ENCODE data around the gene XPNPEP3.
"Not testable (repeated sequence)": the region's sequence is repeated elsewhere in the genome, so short reads cannot be mapped to it uniquely, and the experiment has no call there.

The XPNPEP3 gene

DNA sequence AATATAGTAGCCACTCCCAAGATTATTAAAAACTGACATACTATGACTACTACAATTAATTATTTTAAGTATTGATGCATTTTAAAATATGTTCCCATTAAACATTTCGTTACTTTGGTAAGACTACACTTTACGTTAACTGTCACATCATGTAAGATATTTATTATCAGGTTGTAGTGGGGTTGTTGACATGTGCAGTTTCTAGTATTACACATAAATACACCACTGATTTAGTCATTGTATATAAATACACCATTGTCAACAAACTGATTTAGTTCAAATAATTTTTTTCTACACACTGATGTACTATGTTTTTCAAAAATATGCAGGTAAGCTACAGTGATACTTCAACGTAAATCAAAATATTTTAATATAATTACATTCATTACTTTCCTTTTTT, 12.0 kb upstream of the XPNPEP3 start:
- TF ChIP-seq, protein P1, sequence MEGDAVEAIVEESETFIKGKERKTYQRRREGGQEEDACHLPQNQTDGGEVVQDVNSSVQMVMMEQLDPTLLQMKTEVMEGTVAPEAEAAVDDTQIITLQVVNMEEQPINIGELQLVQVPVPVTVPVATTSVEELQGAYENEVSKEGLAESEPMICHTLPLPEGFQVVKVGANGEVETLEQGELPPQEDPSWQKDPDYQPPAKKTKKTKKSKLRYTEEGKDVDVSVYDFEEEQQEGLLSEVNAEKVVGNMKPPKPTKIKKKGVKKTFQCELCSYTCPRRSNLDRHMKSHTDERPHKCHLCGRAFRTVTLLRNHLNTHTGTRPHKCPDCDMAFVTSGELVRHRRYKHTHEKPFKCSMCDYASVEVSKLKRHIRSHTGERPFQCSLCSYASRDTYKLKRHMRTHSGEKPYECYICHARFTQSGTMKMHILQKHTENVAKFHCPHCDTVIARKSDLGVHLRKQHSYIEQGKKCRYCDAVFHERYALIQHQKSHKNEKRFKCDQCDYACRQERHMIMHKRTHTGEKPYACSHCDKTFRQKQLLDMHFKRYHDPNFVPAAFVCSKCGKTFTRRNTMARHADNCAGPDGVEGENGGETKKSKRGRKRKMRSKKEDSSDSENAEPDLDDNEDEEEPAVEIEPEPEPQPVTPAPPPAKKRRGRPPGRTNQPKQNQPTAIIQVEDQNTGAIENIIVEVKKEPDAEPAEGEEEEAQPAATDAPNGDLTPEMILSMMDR (conservative IDR thresholded peaks at IDR 0.05; ENCODE audit: low read depth, low read length), result no peak
- no peak overlapping the region for H3K4me3 ChIP-seq (ENCODE audit: low read depth, low read length)
- no peak for DNase-seq (ENCODE audit: low read depth)

DNA sequence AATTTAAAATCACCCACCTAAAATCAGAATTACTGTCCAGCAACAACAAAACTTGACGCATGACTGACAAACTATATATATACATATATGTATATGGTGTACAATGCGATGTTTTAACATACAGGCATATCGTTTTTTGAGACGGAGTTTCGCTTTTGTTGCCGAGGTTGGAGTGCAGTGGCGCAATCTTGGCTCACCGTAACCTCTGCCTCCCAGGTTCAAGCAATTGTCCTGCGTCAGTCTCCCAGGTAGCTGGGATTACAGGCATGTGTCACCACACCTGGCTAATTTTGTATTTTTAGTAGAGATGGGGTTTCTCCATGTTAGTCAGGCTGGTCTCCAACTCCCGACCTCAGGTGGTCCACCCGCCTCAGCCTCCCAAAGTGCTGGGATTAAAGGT, 11.1 kb upstream of the XPNPEP3 start:
- H3K4me3 ChIP-seq (ENCODE audit: low read depth, low read length); DNase-seq (ENCODE audit: low read depth): not testable (repeated sequence)

DNA sequence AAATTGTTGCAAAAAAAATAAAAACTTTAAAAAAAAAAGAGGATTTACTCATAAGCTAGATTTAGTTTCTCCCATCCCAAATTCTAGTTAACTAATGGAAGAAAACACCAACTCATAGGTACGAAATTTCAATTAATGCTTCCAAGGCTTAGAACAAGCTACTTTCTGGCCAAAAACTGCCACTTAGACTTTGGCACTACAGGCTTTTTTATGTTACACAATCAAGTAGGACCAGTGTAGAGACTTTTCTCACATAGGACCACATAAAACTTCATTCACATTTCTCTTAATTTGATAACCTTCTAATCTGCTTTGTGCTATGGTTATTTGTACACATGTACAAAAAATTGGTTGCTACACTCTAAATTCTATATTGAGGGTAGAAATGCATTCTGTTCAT, 3.6 kb upstream of the XPNPEP3 start:
- TF ChIP-seq, protein P1 (conservative IDR thresholded peaks at IDR 0.05; ENCODE audit: low read depth, low read length), result no peak
- DNase-seq (ENCODE audit: low read depth), result no peak
- no peak overlapping the region for H3K4me3 ChIP-seq (ENCODE audit: low read depth, low read length)

DNA sequence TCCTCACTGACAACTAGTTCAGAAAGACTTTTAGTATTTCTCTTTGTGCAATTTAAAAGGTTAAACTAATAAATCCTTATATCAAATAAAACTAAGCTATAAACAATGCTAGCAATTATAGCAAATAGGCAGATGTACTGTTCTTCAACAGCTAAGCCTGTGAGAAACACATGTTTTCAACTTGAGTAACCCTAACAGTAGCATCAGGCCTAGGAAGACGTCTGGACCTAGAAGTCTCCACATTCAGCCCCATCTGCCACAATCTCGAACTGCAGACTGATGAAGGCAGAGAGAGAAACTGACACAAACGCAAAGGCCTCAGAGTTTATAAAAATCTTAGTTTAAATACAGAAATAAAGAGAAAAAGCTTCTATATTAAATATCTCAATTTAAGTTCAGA, 3.0 kb upstream of the XPNPEP3 start:
- DNase-seq (ENCODE audit: low read depth), result peak; percentile 29
- H3K4me3 ChIP-seq (ENCODE audit: low read depth, low read length), result peak overlapping the region; percentile 23

DNA sequence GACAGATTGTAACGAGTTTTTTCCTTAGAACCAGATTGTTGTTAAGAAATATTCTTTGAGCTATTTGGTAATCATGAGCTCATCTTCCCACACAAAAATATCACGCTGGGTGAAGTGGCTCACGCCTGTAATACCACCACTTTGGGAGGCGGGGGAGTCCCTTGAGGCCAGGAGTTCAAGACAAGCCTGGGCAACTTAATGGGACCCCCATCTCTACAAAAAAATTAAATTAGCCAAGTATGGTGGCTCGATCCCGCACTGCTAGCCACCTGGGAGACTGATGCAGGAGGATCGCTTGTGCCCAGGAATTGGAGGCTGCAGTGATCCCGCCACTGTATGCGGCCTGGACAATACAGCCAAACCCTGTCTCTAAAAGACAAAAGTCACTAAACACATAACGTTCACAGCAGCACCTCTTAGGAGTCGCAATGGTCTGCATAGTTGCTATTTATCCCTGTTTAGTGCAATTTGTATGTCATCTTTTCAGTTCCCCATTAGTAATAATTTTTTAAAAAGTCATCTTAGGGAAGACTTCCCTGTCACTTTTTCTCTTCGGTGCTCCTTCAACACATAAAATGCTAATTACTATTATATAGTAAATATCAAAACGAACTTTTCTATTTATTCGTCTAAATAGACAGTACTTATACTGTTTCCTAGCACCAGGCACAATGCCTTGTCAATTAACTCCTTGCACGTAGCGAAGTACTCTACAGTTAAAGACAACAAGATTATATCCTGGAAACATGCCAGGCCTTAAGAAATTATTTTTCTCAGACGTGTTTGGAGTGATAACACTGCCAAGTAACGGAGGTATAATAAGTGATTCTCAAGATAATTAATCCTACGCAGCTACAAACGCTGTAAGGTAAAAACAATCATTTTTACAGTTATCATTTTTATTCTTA, 1.6 kb upstream of the XPNPEP3 start:
- DNase-seq (ENCODE audit: low read depth), result peak; percentile 63
- TF ChIP-seq, protein P1 (conservative IDR thresholded peaks at IDR 0.05; ENCODE audit: low read depth, low read length), result no peak
- peak overlapping the region; percentile 98 for H3K4me3 ChIP-seq (ENCODE audit: low read depth, low read length)

More for the DNA sequence above, 3.0 kb upstream of the XPNPEP3 start:
- TF ChIP-seq, protein P1 (conservative IDR thresholded peaks at IDR 0.05; ENCODE audit: low read depth, low read length), result no peak

DNA sequence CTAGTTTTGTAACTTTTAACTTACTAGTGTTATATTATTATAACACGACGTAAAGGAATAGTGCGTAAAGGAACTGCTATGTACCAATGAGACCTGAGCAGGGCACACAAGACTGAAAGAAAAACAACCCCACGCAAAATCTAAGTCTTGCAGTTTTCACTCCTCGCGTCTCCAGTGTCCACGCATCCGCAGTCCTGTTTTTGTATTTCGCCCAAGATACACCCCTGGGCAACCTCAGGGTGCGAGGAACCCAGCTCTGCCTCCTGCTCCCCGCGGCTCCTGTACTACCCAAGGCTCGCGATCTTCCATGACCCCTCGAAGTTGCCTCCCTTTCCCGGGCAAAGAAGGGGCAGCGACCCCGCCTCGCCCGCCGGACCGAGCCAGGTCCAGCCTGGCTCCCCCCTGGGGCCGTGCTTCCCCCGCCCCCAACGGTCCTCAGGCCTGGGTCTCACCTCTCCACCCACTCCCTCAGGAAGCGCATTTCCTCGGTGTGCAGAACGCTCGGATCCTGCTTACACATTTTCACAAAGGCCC, 902 bp upstream of the XPNPEP3 start:
- TF ChIP-seq, protein P1 (conservative IDR thresholded peaks at IDR 0.05; ENCODE audit: low read depth, low read length), result no peak
- DNase-seq (ENCODE audit: low read depth), result peak; percentile 51

DNA sequence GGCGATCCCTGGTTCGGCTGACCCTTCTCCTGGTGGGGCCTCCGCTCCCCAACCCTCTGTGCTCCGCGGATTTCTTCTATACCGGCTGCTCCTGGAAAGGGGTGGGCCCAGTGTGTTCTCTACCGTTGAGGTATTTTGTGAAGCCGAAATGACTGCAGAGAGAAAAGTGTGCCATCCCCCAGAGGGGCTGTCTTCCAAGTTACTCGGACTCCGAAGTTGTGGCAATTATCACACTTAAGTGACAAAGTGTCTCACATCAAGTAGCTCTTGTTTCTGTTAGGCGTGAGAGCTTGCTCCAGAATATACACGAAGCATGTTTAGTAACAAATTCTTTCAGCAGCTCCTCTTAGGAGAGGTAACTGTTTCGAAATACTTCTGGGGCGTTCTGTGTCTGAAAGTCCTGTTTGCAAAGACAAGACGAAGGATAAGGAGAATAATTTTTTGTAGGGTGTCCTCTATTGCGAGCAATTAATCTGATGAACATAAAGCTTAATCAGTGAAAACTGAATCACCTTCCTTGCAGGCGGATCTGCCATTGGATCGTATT, 434 bp downstream of the XPNPEP3 start:
- peak overlapping the region; percentile 98 for H3K4me3 ChIP-seq (ENCODE audit: low read depth, low read length)
- DNase-seq (ENCODE audit: low read depth), result peak; percentile 29
- TF ChIP-seq, protein P1 (conservative IDR thresholded peaks at IDR 0.05; ENCODE audit: low read depth, low read length), result no peak

More for the DNA sequence above, 902 bp upstream of the XPNPEP3 start:
- peak overlapping the region; percentile 98 for H3K4me3 ChIP-seq (ENCODE audit: low read depth, low read length)
